CD4-positive, CD25-positive, alpha-beta regulatory T cell (primary cell): ENCODE measurements around the gene INO80D. TPM values are rescaled to one million over a fixed set of nuclear protein-coding genes. Genes with fewer than 3 reads are reported as not detected.

Experiments
- ATAC-seq, 2 donors: fragments of 150-1000 bp; cut with Tn5 transposase; one replicate each; pipeline ENCODE4 v1.10.0; 2021; ENCODE audit warnings: low read depth in 2 of 2, moderate number of reproducible peaks in 2 of 2, moderate library complexity in 1 of 2
- DNase-seq, 3 donors: peaks; one replicate each; pipeline versions ENCODE4 v3.0.0 to v3.0.0-alpha.2; 2012 to 2022; ENCODE audit warnings: mixed read lengths in 1 of 3
- H3K27ac ChIP-seq: one replicate; pipeline ENCODE4 v1.7.0; 2013; ENCODE audit warnings: mild to moderate bottlenecking, low read length; ENCODE audit not compliant: insufficient read depth, poor library complexity, severe bottlenecking
- H3K27me3 ChIP-seq: one replicate; pipeline ENCODE4 v1.7.0; 2013; ENCODE audit warnings: low read length; ENCODE audit not compliant: control insufficient read depth, insufficient read depth
- H3K36me3 ChIP-seq: one replicate; pipeline ENCODE4 v1.7.0; 2013; ENCODE audit warnings: mild to moderate bottlenecking, low read length, moderate library complexity; ENCODE audit not compliant: control insufficient read depth, insufficient read depth
- H3K4me1 ChIP-seq: 2 replicates; pipeline ENCODE4 v1.7.0; 2013; ENCODE audit warnings: mild to moderate bottlenecking, low read length; ENCODE audit not compliant: insufficient read depth, control insufficient read depth, poor library complexity, severe bottlenecking
- H3K4me3 ChIP-seq: one replicate; pipeline ENCODE4 v1.7.0; 2013; ENCODE audit warnings: low read depth, mild to moderate bottlenecking, low read length, moderate library complexity
- H3K9me3 ChIP-seq, 2 experiments: 1 replicate in 1 of 2; 2 replicates in 1 of 2; pipeline ENCODE4 v1.7.0; 2013; ENCODE audit warnings: low read length in 2 of 2, mild to moderate bottlenecking in 1 of 2, moderate library complexity in 1 of 2; ENCODE audit not compliant: control insufficient read depth in 2 of 2
- H3K27ac Mint-ChIP-seq, 3 donors: one replicate each; pipeline ENCODE4 v1.8.0; 2020 to 2022; ENCODE audit warnings: mild to moderate bottlenecking in 3 of 3, mixed read lengths in 3 of 3, moderate library complexity in 2 of 3
- H3K27me3 Mint-ChIP-seq: one replicate; pipeline ENCODE4 v1.8.0; 2022; ENCODE audit warnings: mild to moderate bottlenecking, mixed read lengths
- H3K36me3 Mint-ChIP-seq: one replicate; pipeline ENCODE4 v1.8.0; 2020; ENCODE audit warnings: mixed read lengths
- H3K4me1 Mint-ChIP-seq, 4 donors: one replicate each; pipeline ENCODE4 v1.8.0; 2020 to 2022; ENCODE audit warnings: mixed read lengths in 4 of 4, mild to moderate bottlenecking in 1 of 4
- H3K4me3 Mint-ChIP-seq, 4 donors: one replicate each; pipeline ENCODE4 v1.8.0; 2020 to 2022; ENCODE audit warnings: mild to moderate bottlenecking in 4 of 4, mixed read lengths in 4 of 4, moderate library complexity in 3 of 4
- H3K9me3 Mint-ChIP-seq, 7 donors: one replicate each; pipeline ENCODE4 v1.8.0; 2020 to 2022; ENCODE audit warnings: mixed read lengths in 7 of 7, mild to moderate bottlenecking in 3 of 7, moderate library complexity in 2 of 7
- polyA plus RNA-seq, 4 donors: library from polyadenylated mRNA; unstranded; fragments of 300-500 nt; fragmentation: Illumina TruSeq; gene quantifications; one replicate each; pipeline ENCODE4 v1.2.3, GENCODE V29; 2021
- total RNA-seq: library from RNA; stranded (reverse); gene quantifications from one replicate; pipeline ENCODE4 v1.2.3, GENCODE V29; 2022

The INO80D gene
- total and polyA plus RNA-seq, 5 donors from 2014 or later, result 6.7 to 59.1 (median 8.6) TPM

DNA sequence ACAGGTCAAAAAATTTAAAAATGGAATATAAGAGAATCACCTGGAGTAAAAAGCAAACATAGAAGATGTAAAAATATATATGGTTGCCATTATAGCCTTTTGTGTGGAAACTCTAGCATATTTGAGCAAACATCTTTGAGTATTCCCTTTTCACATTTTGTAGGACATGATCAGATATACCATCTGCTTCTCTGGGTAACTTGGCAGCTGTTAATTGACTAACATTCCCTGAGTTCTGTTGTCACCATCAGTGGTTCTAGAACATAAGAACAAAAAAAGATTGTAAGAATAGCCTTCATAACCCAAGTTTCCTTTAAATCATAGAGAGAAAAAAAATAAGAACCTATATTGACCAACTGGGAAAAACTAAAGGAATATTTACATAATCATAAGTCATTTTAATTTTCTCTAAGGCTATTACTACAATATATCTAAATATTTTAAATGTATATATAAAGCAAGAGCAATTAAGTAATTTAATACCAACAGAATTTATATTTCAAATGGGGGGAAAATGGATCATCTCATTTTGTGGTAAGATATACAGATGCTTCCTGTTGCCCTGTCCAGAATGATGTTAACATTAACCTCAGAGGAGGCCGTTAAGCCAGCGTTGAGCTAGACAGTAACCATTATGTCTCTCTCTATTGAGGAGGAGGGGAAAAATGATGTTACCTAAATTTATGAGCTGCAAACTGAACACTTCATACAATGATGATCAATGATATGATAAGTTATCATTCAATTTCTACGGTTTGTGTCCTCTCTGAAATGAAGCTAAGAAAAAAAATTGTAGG lies 9.8 kb upstream of the INO80D start:
- Histone ChIP-seq H3K9me3 (no peaks in the 10 kb centered on the region), H3K36me3 (no peaks in the 10 kb centered on the region), H3K4me1 (no peaks in the 10 kb centered on the region), H3K4me3 (no peak overlapping the region), H3K27ac (no peak overlapping the region), H3K27me3 (no peaks in the 10 kb centered on the region)
- DNase-seq, result no peak
- Mint-ChIP-seq H3K4me1 (peaks cover 0 to 8% (median 2%) of the 10 kb centered on the region in 4 donors), H3K36me3 (no peaks in the 10 kb centered on the region), H3K4me3 (no peak overlapping the region), H3K27me3 (no peaks in the 10 kb centered on the region), H3K9me3 (no peaks in the 10 kb centered on the region), H3K27ac (no peak overlapping the region)
- ATAC-seq, result no peak

DNA sequence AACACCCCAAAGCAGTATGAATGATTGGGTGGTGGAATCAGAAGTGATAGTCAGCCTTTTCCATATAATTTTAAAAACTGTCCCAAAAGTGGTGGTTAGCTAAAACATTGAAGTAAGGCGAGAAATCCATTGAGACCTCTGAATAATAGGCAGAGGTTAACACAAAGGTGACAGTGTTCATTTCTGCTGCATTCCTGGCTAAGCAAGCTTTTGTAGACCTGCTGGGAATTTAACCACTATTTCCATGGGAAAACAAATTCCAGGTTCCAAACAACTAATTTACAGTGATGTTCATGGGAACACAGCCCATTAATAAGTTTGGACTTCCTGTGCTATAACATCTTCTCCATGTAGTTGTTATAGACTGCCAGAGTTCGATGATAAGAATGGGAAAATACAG lies 6.3 kb upstream of the INO80D start:
- Histone ChIP-seq H3K27ac (no peak overlapping the region), H3K4me3 (no peak overlapping the region), H3K4me1 (peaks cover 14% of the 10 kb centered on the region), H3K36me3 (peaks cover 3% of the 10 kb centered on the region), H3K9me3 (no peaks in the 10 kb centered on the region), H3K27me3 (no peaks in the 10 kb centered on the region)
- Mint-ChIP-seq H3K4me3 (peak overlapping the region in 1 of 4 donors; percentile 18), H3K36me3 (peaks cover 3% of the 10 kb centered on the region), H3K27ac (peak overlapping the region in 1 of 3 donors; percentile 44), H3K27me3 (no peaks in the 10 kb centered on the region), H3K9me3 (no peaks in the 10 kb centered on the region), H3K4me1 (peaks cover under 1 to 14% (median 11%) of the 10 kb centered on the region in 4 donors)
- ATAC-seq (no peak), DNase-seq (no peak)

DNA sequence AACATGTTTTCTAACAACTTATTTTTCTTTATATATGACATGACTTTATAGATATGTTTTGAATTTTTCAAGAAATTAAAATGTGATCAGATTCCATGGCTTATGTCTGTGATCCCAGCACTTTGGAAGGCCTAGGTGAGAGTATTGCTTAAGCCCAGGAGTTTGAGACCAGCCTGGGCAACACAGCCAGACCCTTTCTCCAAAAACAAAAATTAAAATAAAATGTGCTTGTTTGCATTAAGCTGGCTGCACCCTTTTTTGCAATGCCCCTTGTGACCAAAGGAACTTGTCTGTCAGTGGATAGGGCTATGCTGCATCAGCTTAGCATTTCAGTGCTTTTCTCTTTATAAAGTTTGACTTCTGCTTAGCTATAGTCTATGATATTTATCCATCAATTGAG lies 2.3 kb upstream of the INO80D start:
- H3K4me1 Mint-ChIP-seq, result peaks cover 19 to 34% (median 26%) of the 10 kb centered on the region in 4 donors
- no peaks in the 10 kb centered on the region for H3K9me3 Mint-ChIP-seq
- Histone ChIP-seq H3K4me1 (peaks cover 32% of the 10 kb centered on the region), H3K27me3 (no peaks in the 10 kb centered on the region), H3K9me3 (no peaks in the 10 kb centered on the region), H3K27ac (peak overlapping the region; percentile 23), H3K4me3 (peak overlapping the region; percentile 53), H3K36me3 (peaks cover 3% of the 10 kb centered on the region)
- ATAC-seq (no peak), DNase-seq (peak in 1 of 3 donors; percentile 20)
- H3K27me3 Mint-ChIP-seq, result peaks cover 10% of the 10 kb centered on the region
- no peak overlapping the region for H3K27ac Mint-ChIP-seq
- H3K4me3 Mint-ChIP-seq, result peak overlapping the region; percentile 43 to 67 (median 54)
- H3K36me3 Mint-ChIP-seq, result peaks cover 3% of the 10 kb centered on the region

DNA sequence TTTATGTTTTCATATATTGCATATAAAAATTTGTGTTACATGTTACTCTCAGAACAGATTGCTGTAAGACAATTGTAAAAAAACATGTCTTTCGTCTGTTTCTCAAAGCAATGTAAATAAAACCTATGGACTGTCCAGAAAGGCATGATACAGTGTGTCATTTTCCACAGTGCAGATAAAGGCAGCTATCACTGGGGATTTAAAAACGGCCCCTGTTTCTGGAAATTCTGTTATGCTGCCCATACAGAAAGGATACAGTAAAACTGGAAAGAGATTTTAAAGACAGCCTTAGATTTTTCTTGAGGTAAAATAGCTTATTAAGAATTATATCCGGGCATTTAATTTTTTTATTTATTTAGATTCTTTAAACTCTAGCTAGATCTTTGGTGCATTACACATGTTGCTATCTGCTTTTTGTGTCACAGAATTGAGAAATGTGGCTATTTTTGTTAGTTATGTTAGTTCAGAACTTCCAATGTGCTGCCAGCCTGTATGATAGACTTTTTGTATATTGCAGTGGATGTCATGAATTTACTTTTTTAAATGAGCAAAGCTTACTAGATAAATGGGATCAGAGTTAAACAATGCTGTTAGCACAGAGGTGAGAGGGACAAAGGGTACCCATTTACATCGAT lies 859 bp upstream of the INO80D start:
- Histone ChIP-seq H3K27me3 (no peaks in the 10 kb centered on the region), H3K27ac (peak overlapping the region; percentile 97), H3K4me3 (peak overlapping the region; percentile 98), H3K36me3 (peaks cover 3% of the 10 kb centered on the region), H3K9me3 (no peaks in the 10 kb centered on the region), H3K4me1 (peaks cover 44% of the 10 kb centered on the region)
- H3K27me3 Mint-ChIP-seq, result peaks cover 10% of the 10 kb centered on the region
- H3K9me3 Mint-ChIP-seq, result no peaks in the 10 kb centered on the region
- peak overlapping the region; percentile 98 to 100 (median 99) for H3K4me3 Mint-ChIP-seq
- no peak for ATAC-seq
- H3K27ac Mint-ChIP-seq, result peak overlapping the region; percentile 89 to 100 (median 98)
- peak in 1 of 3 donors; percentile 21 for DNase-seq
- peaks cover 18 to 45% (median 28%) of the 10 kb centered on the region in 4 donors for H3K4me1 Mint-ChIP-seq
- H3K36me3 Mint-ChIP-seq, result peaks cover 3% of the 10 kb centered on the region

DNA sequence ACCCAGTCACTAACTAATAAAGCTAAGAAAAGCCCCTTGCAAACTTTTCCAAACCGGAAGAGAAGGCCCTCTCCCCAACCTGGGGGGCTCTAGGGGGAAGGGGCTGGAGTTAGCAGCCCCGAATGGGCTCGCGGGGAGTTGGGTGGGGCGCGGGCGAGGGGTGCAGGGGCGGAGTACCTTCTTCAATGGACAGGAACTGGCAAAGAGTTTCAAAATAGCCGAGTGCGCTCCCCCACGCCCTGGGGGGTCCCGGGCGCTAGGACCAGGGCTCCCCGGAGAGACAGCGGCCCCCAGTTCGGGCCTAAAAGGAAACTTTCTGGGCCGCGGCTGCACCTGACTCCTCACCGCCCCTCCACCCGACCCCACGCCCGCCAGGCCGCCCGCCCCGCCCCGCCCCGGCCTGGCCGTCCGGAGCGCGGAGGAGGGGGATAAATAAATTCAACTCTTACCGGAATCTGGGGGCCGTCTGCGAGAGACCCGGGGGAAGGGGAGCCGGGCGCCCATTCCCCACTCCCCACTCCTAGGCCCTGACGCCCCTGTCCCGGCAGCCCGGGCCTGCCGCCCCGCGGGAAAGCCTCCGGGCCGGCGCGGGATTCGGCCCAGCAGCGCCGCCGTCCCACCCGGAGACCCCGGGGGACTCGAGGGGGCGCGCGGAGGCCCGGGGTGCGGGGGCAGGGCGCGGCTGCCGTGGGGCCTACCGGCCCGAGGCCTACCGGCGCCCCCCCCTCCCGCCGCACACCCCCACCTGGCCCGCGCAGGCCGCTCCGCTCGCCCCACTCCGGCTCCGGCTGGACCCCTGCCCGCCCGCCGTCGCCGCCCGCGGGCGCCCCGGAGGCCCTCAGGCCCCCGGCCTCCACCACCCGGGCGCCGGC lies 868 bp downstream of the INO80D start:
- Mint-ChIP-seq H3K27ac (peak overlapping the region; percentile 98 to 100 (median 98)), H3K27me3 (peaks cover 10% of the 10 kb centered on the region), H3K9me3 (no peaks in the 10 kb centered on the region), H3K4me1 (peaks cover 26 to 56% (median 39%) of the 10 kb centered on the region in 4 donors), H3K36me3 (peaks cover 3% of the 10 kb centered on the region), H3K4me3 (peak overlapping the region; percentile 95 to 100 (median 98))
- DNase-seq (peak; percentile 33 to 66 (median 53)), ATAC-seq (peak; percentile 26)
- H3K27me3 ChIP-seq, result no peaks in the 10 kb centered on the region
- H3K4me3 ChIP-seq, result peak overlapping the region; percentile 96
- H3K9me3 ChIP-seq, result no peaks in the 10 kb centered on the region
- peak overlapping the region; percentile 97 for H3K27ac ChIP-seq
- H3K36me3 ChIP-seq, result no peaks in the 10 kb centered on the region
- peaks cover 51% of the 10 kb centered on the region for H3K4me1 ChIP-seq

DNA sequence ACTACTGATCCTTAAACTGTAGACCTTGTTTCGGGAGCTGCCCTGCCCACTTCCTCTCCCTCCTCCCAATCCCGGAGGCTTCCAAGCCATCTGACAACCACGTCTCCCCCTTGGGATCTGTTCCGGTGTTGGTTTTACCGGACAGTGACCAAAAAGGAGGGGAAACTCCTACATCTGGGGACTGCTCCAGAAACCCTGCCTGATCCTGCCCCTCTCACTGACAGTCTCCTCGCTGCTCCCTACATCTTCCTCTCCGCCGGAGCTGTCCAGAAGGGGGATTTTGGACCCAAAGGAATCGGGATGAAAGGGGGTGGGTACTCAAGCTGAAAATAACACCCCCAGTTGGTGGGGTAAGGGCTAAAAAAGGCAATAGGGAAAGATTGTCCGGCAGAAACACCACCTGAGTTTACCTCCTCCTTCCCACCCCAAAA lies 1.5 kb downstream of the INO80D start:
- ATAC-seq, result no peak
- peaks cover 10% of the 10 kb centered on the region for H3K27me3 Mint-ChIP-seq
- peaks cover 32 to 62% (median 45%) of the 10 kb centered on the region in 4 donors for H3K4me1 Mint-ChIP-seq

More for the DNA sequence above, 1.5 kb downstream of the INO80D start:
- Histone ChIP-seq H3K27me3 (no peaks in the 10 kb centered on the region), H3K4me1 (peaks cover 51% of the 10 kb centered on the region), H3K36me3 (no peaks in the 10 kb centered on the region), H3K4me3 (peak overlapping the region; percentile 96), H3K9me3 (no peaks in the 10 kb centered on the region), H3K27ac (peak overlapping the region; percentile 97)
- H3K27ac Mint-ChIP-seq, result peak overlapping the region; percentile 98 to 100 (median 98)
- peak overlapping the region; percentile 92 to 98 (median 96) for H3K4me3 Mint-ChIP-seq
- no peaks in the 10 kb centered on the region for H3K9me3 Mint-ChIP-seq
- peaks cover 3% of the 10 kb centered on the region for H3K36me3 Mint-ChIP-seq
- DNase-seq, result peak in 2 of 3 donors; percentile 23 to 36
